LNCaP clone FGC (cell line): Measurements from ENCODE around the gene CACNA2D3.
"Not testable (repeated sequence)": the region's sequence is repeated elsewhere in the genome, so short reads cannot be mapped to it uniquely, and the experiment has no call there.

Source experiments
- DNase-seq: peaks from one replicate; pipeline ENCODE4 v3.0.0-alpha.2; 2011; ENCODE audit warnings: low read depth
- H3K4me3 ChIP-seq: 2 replicates; pipeline ENCODE4 v1.5.1; 2011; ENCODE audit warnings: mild to moderate bottlenecking, low read depth, low read length, control low read depth
- TF ChIP-seq, protein P1 (sequence below): IDR thresholded peaks from 2 replicates; pipeline ENCODE4 v1.5.1; 2012; ENCODE audit warnings: mild to moderate bottlenecking; ENCODE audit not compliant: control insufficient read depth, insufficient read depth; ENCODE audit errors: extremely low read depth

CACNA2D3 gene

DNA sequence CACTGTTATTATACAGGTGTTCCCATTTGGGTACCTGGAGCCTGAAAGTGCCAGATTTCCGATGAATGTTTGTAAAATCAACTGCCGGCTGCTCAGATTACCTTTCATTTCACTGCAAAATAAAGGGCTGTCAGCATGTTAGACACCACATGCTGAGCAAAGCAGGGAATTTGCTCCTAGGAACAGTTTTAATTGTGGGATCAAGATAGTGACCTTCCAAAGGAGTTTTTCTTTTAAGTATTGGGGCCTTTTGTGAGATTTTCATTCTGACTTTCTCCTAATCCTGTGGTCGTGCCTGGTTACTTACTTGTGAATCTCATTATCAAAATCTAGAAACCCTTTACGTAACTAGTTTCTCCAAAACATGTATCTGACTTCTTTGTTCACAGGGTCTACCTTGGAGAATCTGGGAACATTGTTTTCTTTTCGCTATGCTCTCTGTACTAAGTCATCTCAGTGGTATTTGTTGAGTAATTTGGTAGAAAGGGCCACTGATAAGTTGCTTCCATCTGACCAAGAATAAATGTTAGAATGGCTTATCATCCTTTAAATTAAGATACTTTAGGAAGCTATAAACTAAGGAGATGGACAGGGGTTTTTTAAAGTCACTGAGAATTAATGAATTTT, 846.3 kb downstream of the CACNA2D3 start:
- H3K4me3 ChIP-seq, result no peak overlapping the region
- TF ChIP-seq, protein P1, sequence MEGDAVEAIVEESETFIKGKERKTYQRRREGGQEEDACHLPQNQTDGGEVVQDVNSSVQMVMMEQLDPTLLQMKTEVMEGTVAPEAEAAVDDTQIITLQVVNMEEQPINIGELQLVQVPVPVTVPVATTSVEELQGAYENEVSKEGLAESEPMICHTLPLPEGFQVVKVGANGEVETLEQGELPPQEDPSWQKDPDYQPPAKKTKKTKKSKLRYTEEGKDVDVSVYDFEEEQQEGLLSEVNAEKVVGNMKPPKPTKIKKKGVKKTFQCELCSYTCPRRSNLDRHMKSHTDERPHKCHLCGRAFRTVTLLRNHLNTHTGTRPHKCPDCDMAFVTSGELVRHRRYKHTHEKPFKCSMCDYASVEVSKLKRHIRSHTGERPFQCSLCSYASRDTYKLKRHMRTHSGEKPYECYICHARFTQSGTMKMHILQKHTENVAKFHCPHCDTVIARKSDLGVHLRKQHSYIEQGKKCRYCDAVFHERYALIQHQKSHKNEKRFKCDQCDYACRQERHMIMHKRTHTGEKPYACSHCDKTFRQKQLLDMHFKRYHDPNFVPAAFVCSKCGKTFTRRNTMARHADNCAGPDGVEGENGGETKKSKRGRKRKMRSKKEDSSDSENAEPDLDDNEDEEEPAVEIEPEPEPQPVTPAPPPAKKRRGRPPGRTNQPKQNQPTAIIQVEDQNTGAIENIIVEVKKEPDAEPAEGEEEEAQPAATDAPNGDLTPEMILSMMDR, result no peak
- no peak for DNase-seq

DNA sequence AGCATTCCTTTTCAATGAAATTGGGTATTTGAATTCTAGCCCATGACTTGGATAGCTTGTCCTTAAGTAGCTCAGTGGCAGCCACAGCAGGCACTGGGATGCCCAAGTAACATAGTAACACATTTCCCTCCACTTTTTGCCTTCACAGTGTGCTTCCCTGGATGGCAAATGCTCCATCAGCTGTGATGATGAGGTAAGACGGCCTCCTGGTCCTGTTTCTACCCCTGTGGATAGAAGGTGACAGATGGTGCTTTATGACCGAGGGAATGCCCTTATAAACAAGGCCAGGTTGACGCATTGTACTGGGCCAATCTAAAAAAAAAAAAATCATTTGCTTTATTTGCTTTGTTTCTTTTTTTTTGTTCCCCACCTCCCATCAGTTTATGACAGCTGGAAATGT, 847.3 kb downstream of the CACNA2D3 start:
- H3K4me3 ChIP-seq, result no peak overlapping the region
- TF ChIP-seq, protein P1, result no peak
- DNase-seq, result no peak

DNA sequence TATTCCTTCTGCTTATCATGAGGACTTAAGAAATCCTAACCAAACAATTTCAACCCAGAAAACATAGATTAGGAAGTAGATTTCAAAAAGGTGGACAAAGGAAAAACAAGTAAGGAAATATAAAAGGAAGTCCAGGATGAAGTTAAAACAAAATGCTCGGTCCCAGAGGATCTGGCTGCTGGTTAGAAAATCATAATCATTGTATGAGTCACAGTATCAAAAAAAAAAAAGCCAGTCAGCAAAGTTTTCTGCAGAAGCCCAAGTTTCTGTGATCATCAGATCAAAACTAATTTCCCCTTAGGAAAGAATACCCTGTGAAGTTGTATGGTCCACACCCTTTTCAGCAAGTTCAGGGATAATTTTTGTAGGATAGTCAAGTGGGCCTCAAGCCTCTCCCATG, 848.5 kb downstream of the CACNA2D3 start:
- H3K4me3 ChIP-seq, result no peak overlapping the region
- TF ChIP-seq, protein P1, result no peak
- no peak for DNase-seq

DNA sequence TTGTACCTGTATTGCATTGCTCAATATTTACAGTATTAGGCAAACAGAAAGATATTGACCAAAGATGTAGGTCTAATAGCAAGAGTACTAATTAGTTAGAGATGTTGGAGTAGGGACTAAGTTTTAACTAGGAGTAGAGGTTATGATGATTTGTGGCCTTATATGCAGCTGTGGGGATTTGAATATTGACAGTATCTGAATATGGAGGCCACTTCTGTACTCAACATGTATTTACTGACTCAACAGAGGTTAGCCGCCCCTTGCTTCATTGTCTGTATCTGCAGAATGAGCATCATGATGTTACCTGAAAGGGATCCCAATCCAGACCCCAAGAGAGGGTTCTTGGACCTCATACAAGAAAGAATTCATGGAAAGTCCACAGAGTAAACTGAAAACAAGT, 855.1 kb downstream of the CACNA2D3 start:
- TF ChIP-seq, protein P1, result no peak
- H3K4me3 ChIP-seq, result no peak overlapping the region
- DNase-seq, result no peak

DNA sequence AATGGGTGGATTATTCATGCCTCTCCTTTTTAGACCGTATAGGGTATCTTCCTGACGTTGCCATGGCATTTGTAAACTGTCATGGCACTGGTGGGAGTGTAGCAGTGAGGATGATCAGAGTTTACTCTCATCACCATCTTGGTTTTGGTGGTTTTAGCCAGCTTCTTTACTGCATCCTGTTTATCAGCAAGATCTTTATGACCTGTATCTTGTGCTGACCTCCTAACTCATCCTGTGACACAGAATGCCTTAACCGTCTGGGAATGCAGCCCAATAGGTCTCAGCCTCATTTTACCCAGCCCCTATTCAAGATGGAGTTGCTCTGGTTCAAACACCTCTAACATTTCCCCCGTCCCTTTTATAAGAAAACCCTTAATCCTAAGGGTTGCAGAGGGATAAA, 855.6 kb downstream of the CACNA2D3 start:
- DNase-seq, H3K4me3 ChIP-seq: not testable (repeated sequence)

DNA sequence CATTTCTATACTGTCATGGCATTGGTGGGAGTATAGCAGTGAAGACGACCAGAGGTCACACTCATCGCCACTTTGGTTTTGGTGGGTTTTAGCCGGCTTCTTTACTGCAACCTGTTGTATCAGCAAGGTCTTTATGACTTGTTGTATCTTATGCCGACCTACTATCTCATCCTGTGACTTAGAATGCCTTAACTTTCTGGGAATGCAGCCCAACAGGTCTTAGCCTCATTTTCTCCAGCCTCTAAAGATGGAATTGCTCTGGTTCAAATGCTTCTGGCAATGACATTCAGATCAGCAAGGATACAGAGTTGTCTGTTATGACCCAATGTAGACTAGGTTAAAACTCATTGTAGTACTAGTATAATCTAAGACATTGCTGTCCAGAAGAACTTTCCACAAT, 860.5 kb downstream of the CACNA2D3 start:
- no peak for DNase-seq
- H3K4me3 ChIP-seq, result no peak overlapping the region
- TF ChIP-seq, protein P1, result no peak

DNA sequence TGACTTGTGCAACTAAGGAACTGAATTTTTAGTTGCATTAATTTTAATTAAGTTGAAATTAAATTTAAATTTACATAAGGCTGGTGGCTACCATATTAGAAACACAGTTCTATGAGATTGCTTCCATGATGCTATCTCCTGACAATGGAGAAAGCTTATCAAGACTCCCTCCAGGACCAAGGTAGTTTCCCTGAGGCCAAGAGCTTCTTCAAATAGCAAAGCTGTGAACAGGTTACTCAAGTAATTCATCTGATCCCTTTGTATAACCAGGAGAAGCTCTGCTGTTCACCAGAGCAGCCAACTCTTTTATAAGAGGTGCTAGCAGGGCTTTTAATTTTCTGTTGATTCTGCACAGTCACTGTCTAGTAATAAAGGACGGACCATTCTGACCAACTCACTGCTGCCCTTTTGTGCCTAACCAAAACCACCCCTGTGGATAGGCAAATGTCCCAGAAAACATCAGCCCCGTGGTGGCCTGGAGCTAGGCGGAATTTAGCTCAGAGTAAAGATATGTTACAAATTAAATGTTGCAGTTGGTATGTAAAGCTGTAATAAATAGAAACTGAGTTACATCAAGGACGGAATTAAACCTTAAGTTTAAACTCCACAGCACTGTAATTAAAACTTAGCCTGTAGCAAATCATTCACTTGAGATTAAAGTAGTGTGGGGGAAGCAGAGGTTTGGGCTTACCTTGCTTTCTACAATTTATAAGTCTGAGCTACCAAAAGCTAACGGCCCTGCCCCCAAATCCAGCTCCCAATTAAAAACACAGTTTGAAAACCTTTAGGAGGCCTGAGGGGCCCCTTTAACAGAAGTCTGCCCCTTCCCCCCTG, 861.1 kb downstream of the CACNA2D3 start:
- TF ChIP-seq, protein P1, result no peak
- DNase-seq, result no peak
- no peak overlapping the region for H3K4me3 ChIP-seq
